NCI-H146 treated with DMSO at 0.1 percent for 48 hours (cell line): ENCODE data around the gene KRT83.
"Not testable (repeated sequence)": the region's sequence is repeated elsewhere in the genome, so short reads cannot be mapped to it uniquely, and the experiment has no call there.

Experiments
- DNase-seq: peaks from one replicate; lab custom pipeline; 2025; ENCODE audit not compliant: unreplicated experiment; lab: John Stamatoyannopoulos, UW

KRT83 gene

DNA sequence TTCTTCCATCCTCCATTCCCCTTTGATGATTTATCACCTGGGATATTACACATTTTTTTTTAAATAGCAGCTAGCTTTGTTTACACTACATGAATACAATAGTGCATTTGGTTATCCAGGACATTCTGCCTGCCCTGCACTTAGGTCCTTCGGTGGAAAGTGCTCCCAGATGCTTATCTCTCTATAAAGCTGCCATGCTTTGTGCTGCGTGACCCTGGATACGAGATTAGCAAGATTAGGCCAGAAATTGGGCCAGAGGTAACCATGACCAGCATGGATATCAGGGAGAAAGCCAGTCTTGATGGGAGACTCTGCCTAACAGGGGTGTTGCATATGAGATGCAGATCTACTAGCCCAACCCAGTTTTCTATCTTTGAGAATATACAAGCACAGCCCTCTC lies 12.1 kb upstream of the KRT83 start:
- peak; percentile 53 for DNase-seq

DNA sequence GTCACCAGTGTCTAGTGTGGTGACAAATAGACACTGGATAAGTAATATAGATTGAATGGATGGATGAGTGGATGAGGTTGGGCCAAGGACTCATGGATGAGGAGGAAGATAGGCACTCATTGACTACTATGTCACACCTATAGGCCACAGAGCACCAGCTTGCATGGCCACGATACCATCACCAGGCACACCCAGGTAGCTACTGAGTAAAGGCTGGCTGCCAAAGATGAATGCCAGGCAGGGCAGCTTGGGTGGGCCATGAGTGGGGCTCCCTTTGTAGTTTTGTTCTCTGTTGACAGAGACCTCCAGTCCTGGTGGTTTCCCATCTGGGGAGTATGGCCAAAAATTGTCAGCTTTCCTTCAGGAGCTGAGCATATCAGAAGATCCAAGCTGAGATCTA lies 11.2 kb upstream of the KRT83 start:
- DNase-seq, result no peak

DNA sequence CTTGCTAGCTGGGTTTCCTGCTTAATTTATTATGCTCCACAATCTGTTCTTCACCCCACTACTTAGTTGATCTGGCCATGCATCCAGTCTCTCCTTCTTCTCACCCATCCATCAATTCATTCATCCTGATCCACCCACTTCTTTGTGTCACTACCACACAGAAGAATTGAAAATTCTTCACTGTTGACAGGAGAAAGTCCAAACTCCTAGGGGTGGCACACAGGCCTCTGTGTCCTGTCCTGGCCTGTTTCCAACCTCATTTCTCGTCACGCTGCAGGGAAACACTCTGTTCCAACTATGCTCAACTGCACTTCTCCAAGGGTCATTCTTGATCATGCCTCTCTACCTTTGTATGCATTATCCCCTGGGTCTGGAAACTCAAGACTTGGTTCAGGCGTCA lies 10.6 kb upstream of the KRT83 start:
- no peak for DNase-seq

DNA sequence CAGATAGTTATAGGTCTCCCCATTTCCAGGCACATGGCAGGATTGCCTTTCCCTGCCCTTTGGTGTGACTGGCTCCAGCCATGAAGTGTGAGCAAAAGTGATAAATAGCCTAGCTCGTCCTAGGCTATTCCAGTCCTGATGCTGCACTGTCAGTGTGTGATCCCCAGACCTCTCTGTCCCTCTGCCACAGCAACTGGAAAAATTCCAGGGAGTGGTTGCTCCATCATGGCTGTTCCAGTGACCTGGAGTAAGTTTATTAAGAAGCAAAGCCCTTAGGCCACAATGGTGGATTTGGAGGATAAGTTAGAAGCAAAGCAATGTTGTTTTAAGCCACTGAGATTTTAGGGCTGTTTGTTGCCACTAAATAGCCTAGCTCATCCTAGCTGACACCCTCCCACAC lies 9.8 kb upstream of the KRT83 start:
- DNase-seq, result no peak

DNA sequence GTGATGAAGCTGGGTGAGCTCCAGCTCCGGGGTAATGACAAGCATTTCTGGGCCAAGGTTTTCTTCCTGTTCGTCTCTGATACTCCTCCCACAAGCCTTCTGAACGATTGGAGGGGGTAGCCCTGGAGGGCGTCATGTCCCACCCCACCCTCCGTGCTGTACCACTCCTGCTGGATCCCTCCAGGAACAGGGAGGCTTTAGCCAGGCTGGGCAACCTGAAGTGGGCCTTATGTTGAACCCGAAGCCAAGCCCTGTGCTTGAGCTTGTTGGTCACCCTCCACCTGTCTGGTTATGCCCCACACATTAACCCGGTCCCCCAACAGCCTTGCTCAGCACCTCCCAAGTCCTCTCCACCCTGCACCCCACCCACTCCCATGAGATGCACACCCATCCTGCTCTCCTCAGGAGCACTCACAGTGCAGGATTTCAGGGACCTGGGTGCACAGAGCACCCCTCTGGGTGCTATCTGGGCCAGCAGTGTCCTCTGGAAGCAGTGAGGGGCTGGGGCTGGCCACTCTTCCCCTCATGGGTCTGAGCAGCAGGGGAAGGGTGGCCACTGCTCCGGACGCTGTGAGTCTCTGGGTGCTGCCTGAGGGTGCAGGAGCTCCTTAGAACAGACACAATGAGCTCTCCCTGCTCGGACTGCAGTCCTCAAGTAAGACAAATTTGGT lies 6.8 kb upstream of the KRT83 start:
- DNase-seq, result no peak

DNA sequence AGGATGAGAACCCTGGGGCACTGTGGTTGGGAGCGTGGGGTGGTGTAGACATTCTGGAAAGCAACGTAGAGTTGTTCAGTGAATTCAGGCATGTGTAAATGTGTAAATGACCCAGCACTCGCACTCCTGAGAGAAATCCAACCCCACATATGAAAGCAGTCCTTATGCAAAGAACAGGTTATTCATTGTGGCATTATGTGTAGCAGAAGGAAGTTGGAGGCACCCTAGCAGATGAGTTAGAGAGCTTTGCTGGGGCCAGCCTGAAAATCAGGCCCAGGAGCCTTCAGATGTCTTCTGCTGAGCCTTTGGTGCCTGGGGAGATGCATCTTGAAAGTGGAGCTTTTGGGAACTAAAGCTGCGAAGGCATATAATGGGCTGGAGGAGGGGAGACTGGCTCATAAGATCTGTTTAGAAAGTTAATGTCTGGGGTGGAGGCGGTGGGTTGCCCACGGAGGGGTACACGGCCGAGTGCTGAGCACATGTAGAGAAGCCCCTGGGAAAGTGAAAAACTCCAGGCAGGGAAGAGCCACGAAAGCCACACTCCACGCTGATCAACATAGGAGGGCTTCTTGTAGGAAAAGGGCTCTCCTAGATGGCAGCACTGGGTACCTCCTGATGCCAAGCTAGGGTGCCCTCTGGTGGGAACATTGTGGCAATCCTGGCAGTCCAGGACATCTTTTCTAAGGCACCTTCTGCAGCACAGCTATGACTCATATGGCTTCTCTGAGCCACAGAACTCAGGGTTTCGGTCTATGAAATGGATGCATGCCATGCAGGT lies 6.0 kb upstream of the KRT83 start:
- DNase-seq, result peak; percentile 88

DNA sequence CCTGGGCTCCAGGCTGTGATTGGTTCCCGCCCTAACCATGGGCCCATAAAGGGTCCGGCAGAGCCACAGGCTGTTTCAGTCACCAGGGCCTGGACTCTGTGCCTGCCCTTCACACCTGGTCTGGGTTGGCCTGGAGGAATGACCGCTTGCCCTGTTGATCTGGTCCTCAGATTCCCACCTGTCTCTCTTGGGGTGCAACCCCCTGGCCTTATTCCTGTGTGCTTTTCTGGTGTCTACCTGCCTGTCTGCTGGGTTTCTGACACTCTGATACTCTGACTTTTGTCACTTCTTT lies 2.9 kb upstream of the KRT83 start:
- DNase-seq, result no peak

DNA sequence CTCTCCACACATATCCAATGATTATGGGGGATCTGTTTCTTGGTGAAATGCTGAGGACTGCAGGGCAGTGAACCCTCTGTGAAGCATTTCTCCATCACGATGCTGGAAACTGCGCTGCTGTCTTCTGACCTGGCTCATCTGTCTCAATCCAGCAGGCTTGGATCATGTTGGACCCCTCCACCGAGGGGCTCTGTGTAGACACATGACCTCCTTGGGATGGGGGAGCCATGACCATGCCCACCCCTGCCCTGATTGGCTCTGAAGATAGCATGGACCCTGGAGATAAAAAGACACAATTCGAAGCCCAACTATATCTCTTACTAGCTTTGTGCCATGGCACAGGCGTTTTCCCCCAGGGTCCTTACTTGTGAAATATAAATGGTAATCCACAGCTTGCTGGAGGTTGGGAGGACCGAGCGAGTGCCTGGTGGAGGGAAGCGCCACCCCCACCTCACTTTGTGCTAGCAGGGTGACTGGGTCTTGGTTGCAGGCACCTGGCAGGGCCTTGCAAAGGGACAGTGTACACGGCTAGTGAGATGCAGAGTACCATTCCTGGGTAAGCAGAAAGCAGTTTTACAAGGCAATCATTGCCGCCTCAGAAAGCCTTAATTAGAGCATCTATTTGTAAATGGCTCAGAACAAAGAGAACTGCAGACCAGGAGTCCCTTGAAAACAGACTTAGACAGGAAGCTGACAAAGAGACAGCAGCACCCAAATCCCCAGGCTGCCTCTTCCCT lies 2.4 kb upstream of the KRT83 start:
- peak; percentile 55 for DNase-seq

DNA sequence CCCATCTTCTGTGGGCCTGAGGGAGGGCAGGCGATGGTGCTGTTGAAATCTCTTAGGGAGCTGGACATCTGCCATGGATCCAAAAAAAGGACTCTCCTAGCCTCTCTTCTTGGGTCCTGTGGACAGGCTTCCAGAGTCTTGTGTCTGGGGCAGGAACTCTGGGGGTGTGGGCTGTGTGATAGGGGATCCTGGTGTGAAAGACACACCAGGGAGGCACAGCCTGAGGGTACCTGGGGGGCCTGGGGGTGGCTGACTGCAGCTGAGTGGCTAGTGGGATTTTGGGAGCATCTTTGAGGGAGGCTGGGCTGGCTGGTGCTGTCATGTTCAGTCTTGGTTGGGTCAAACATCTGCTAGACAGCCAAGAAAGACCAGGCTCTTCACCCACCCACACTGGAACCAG lies 1.8 kb upstream of the KRT83 start:
- no peak for DNase-seq

DNA sequence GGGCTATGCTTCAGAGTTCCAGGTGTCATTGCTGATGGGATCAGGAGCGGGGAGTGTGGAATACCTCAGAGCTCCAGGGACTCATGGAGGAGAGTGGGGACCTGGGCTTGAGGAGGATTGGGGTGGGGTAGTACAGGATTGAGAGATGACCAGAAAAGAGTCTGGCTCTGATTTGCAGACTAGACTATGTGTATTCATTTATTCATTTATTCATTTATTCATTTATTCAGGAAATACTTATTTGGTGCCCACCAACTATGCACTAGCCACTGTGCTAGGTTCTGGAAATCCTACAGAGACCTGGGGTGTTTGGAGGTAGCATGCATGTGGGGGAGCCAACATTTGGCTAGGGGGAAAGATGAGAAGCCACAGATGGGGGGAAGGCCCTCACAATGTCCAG lies 871 bp upstream of the KRT83 start:
- DNase-seq, result no peak

DNA sequence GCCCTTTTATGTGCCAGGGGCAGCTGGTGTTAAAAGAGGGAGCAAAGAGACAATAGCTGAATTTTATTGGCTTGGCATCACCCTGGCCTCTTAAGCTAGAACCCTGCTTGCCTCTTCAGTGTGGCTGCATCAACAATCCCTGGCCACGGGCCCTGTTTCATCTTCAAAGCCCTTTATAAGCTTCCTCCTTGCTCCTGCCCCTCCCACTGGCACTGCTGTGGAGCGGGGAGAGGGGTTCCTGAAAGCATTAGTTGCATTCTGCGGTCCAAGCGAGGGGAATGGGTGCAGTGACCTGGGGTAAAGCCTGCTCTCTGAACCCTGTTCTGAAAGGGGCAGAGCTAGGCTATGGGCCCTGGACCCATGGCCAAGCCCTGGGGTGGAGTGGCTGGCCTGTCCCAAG lies 220 bp upstream of the KRT83 start:
- no peak for DNase-seq

DNA sequence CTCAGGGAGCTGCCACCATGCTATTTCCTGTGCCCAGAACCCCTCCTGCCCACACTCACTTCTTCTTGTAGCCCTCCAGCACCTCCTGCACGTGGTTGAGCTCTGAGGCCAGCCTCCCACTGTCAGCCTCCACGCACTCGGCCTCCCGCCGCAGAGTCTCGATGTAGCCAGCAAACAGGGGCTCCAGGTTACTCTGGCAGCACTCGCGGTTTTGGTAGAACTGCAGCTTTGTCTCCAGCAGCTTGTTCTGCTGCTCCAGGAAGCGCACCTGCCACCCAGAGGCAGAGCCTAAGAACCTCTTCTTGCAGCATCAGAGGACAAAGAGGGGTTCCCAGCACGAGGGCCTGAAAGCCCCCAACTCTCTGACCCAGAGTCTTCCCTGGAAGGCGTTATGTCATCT lies 2.1 kb downstream of the KRT83 start:
- DNase-seq, result no peak

DNA sequence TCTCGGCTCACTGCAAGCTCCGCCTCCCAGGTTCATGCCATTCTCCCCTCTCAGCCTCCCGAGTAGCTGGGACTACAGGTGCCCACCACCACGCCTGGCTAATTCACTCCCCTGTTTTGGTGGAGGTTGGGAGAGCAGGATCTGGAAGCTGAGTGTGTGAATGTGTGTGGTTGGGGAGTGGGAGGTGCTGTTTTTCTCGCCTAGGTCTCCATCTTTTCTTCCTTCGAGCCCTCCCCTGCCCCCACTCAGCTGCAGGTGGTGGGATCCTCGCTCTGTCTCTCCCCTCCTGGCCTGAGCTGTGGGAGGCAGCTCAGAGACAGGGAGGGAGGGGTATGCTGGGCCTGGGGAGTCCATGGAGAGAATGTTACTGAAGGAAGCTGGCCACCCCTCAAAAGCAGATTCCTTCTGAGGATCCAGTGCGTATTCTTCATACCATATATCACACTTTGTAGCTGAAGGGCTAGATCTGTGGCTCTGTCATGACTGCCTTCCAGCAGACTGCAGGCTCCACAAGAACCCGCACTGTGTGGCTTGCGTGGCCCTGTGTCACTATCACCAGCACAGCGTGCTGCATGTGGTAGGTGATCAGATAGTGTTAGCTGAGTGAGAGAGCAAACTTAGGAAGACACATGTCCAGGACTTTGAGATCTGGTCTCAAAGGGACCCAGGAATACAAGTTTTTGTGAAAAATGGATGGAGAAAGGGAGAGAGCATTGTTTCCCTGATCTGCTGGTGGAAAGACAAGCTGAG lies 2.8 kb downstream of the KRT83 start:
- DNase-seq, result no peak

DNA sequence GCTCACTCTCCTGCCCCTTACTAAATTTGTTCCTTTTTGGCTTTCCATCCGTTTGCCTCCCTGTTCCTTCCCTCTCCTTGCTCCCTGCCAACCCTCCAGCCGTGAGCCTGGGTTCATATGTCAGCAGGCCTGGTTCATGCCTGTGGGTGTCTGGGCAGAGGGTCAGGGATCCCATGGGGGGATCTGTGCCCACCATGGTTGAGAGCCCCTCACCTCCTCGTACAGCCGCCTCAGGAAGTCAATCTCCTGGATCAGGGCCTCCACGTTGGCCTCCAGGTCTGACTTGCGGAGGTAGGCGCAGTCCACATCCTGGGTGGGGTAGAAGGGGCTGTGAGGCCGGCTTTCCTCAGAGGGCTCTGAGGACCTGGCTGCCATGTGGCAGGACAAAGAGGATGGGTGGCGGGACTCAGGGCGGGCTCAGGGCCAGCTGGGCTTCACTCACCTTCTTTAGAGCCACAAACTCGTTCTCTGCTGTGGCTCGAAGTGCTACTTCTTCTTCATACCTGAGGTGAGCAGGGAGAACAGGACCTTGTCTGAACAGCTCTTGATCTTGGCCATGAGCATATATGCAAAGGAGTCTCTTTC lies 3.6 kb downstream of the KRT83 start:
- no peak for DNase-seq

DNA sequence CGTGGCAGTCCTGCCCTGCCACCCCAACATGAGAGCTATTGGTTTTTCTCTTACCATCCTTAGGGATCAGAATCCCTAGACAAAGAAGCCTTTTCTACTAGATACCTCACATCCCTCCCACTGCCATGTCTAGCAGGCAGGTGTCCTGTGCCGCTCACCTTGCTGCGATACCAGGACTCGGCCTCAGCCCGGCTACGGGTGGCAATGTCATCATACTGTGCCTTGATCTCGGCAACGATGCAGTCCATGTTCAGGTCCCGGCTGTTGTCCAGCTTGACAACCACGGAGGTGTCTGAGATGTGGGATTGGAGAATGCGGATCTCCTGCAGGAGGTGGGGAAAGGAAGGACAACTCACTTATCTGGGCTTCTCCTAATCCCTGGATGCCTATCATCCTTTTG lies 4.5 kb downstream of the KRT83 start:
- DNase-seq, result no peak

DNA sequence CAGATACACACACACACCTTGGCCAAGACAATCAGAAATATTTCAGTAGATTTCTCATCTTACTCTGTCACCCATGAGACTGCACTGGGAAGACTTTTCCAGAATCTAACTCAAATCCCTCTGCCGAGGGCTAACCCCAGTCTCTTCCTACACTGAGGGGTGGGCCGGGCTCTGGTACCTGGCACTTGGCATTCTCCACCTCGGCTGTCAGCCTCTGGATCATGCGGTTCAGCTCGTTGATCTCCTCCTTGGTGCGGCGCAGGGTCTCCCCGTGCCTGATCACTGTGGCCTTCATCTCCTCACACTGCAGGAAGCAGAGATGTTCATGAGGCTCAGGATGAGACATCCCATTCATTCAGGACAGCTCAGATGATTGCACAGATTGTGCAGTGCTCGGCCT lies 4.9 kb downstream of the KRT83 start:
- no peak for DNase-seq

DNA sequence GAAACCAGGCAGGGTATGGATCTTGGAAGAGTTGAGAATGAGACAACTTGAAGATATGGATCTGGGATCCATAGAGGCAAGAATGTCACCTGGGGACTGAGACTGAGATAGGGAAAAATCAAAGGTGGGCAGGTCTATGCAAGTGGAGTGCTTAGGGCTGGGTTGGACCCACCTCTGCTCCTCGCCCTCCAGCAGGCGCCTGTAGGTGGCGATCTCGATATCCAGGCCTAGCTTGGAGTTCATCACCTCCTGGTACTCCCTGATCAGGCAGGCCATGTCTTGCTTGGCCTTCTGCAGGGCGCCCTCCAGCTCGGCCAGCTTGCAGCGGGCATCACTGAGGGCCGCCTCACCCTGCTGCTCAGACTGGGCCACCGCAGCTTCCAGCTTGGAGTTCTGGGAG lies 5.5 kb downstream of the KRT83 start:
- not testable (repeated sequence) for DNase-seq

DNA sequence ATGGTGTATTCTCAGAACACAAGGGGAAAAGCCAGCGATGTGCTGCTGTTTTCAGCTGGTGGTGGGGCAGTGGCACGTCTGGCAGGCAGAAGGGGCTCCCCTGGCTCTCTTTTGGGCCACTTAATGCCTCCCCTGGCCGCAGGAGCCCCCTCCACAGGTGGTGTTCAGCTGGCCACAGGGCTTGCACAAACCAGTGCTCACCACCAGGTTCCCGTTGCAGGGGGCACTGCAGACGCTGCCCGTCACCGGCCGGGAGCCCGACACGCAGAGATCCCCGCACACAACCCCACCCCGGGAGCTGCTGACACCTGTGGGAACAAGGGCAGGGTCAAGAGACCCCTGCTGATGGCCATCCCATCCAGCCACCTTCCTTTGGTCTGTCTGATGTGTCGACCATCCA lies 6.7 kb downstream of the KRT83 start:
- no peak for DNase-seq

DNA sequence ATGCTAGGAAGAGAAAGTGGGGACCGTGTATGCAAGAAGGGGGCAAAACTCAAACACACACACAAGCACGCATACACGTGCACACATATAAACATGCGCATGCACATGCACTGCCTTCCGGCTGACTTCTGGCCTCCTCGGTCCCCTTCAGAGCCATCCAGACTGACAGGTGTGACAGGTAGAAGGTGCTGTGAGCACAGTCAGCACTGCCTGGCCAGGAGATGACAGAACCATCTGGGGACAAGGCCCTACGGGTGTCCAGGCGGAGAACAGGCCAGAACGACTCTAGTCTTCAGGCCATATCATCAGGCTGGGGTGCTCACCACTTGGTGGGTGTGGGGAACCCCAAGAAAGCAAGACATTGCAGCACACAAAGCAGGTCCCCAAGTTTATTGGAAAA lies 7.3 kb downstream of the KRT83 start:
- no peak for DNase-seq

DNA sequence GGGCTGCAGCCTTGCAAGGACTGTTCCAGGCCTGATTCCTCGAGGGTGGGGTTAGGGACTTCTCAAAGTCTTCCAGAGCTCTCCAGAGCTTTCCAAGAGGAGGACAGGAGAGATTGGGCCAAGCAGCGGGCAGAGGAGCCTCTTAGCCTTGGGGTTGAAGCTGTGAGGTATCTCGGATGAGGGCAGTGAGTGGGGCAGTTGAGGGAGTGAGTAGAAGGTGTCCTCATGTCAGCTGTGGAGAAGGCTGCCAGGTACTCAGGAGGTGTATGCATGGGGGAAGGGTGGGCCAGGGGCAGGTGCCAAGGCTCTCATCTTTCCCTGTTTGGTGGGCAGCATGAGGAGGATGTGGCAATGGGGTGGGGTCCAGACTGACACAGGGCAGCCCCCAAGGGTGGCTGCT lies 7.7 kb downstream of the KRT83 start:
- no peak for DNase-seq

DNA sequence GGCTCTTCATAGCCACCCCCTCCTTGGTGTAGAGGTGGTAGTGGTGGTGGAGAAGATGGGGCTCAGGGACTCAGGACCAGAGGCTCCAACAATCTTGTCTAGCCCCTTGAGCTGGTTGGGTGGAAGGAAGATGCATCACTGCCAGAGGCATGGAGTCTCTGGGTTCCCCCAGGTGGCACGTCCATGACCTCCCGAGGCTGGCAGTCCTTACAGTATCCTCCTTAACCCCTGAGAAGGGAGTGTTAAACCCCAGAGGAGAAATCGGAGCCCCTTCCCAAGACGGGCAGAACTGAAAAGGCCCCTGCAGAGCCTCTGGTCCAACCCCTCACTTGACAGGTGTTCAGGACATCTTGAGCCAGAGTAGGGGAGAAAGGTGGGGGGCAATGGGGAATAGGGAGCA lies 9.1 kb downstream of the KRT83 start:
- no peak for DNase-seq
